Ascending aorta (tissue), 2 donors: Measurements from ENCODE around the gene AUTS2. TPM values are rescaled to one million over a fixed set of nuclear protein-coding genes. Genes with fewer than 3 reads are reported as not detected.

Experiments
- DNase-seq, 2 donors: peaks; one replicate each; pipeline ENCODE4 v3.0.0-alpha.2; 2019; ENCODE audit warnings: low spot score in 2 of 2
- H3K27ac ChIP-seq, 2 donors: fragments of 200-600 bp; sonication (generic); one replicate each; pipeline ENCODE4 v1.5.1; 2016 to 2017; ENCODE audit warnings: mild to moderate bottlenecking in 1 of 2
- H3K27me3 ChIP-seq: fragments of 200-600 bp; sonication (generic); one replicate; pipeline ENCODE4 v1.5.1; 2017
- H3K36me3 ChIP-seq, 2 donors: fragments of 200-600 bp; sonication (generic); one replicate each; pipeline ENCODE4 v1.5.1; 2016
- H3K4me1 ChIP-seq, 2 donors: fragments of 200-600 bp; sonication (generic); one replicate each; pipeline ENCODE4 v1.5.1; 2016 to 2017; ENCODE audit warnings: mild to moderate bottlenecking in 1 of 2
- H3K4me3 ChIP-seq, 2 donors: fragments of 200-600 bp; sonication (generic); one replicate each; pipeline ENCODE4 v1.5.1; 2016 to 2017; ENCODE audit warnings: mild to moderate bottlenecking in 1 of 2
- H3K9me3 ChIP-seq, 2 donors: fragments of 200-600 bp; sonication (generic); one replicate each; pipeline ENCODE4 v1.5.1; 2016
- CTCF ChIP-seq, 3 experiments: fragments of 200-600 bp in 2 of 3; fragments of 450-650 bp in 1 of 3; sonication (generic) in 2 of 3; IDR thresholded peaks; one replicate each; pipeline ENCODE4 v1.5.1; 2016 to 2019; ENCODE audit warnings: antibody characterized with exemption in 3 of 3, mild to moderate bottlenecking in 1 of 3, moderate library complexity in 1 of 3
- intact Hi-C: fragments of 100-400 bp; cut with DNase I; formaldehyde crosslinking; loops from one replicate; pipeline ENCODE4 v1.15.1; 2023
- total RNA-seq: library from RNA; depleted of rRNA; stranded (reverse); fragments of >200 nt; gene quantifications from one replicate; pipeline ENCODE4 v1.1.0, GENCODE V29; 2016

AUTS2 gene
- total RNA-seq, 1 donor from 2014 or later = 90.4 TPM

- intact Hi-C loops = no loop called here
Observed at GRCh38 chr7:70018700-70019099, 420.4 kb downstream of the AUTS2 start.

GRCh38 chr7:70027867-70028266, 429.6 kb downstream of the AUTS2 start:
- H3K4me3 ChIP-seq = no peak overlapping the region
- no peak for TF ChIP-seq CTCF (IDR thresholded peaks at IDR 0.05)

More at GRCh38 chr7:70018700-70019099, 420.4 kb downstream of the AUTS2 start:
- no peaks in the 10 kb centered on the region for H3K4me1 ChIP-seq
- no peak for TF ChIP-seq CTCF (IDR thresholded peaks at IDR 0.05)
- DNase-seq = no peak
- H3K4me3 ChIP-seq = no peak overlapping the region
- no peaks in the 10 kb centered on the region for H3K9me3 ChIP-seq
- no peaks in the 10 kb centered on the region for H3K36me3 ChIP-seq
- no peak overlapping the region for H3K27ac ChIP-seq
- no peaks in the 10 kb centered on the region for H3K27me3 ChIP-seq

GRCh38 chr7:70028620-70029019, 430.3 kb downstream of the AUTS2 start:
- H3K9me3 ChIP-seq = no peaks in the 10 kb centered on the region
- DNase-seq = no peak
- H3K4me1 ChIP-seq = no peaks in the 10 kb centered on the region
- H3K27ac ChIP-seq = no peak overlapping the region
- intact Hi-C loops = no loop called here
- no peak for TF ChIP-seq CTCF (IDR thresholded peaks at IDR 0.05)
- H3K36me3 ChIP-seq = no peaks in the 10 kb centered on the region
- no peak overlapping the region for H3K4me3 ChIP-seq
- H3K27me3 ChIP-seq = no peaks in the 10 kb centered on the region

More at GRCh38 chr7:70027867-70028266, 429.6 kb downstream of the AUTS2 start:
- Histone ChIP-seq H3K27ac (no peak overlapping the region), H3K4me1 (no peaks in the 10 kb centered on the region), H3K9me3 (no peaks in the 10 kb centered on the region), H3K36me3 (no peaks in the 10 kb centered on the region), H3K27me3 (no peaks in the 10 kb centered on the region)
- intact Hi-C loops = no loop called here
- no peak for DNase-seq

- DNase-seq = no peak
- intact Hi-C loops = no loop called here
- Histone ChIP-seq H3K4me3 (no peak overlapping the region), H3K27ac (no peak overlapping the region), H3K27me3 (no peaks in the 10 kb centered on the region), H3K36me3 (no peaks in the 10 kb centered on the region), H3K4me1 (no peaks in the 10 kb centered on the region), H3K9me3 (no peaks in the 10 kb centered on the region)
- no peak for TF ChIP-seq CTCF (IDR thresholded peaks at IDR 0.05)
Observed at GRCh38 chr7:70029993-70030392, 431.7 kb downstream of the AUTS2 start.

GRCh38 chr7:70030745-70031144, 432.5 kb downstream of the AUTS2 start:
- DNase-seq = no peak
- intact Hi-C loops = no loop called here
- Histone ChIP-seq H3K27me3 (no peaks in the 10 kb centered on the region), H3K9me3 (no peaks in the 10 kb centered on the region), H3K27ac (no peak overlapping the region), H3K36me3 (no peaks in the 10 kb centered on the region), H3K4me3 (no peak overlapping the region), H3K4me1 (no peaks in the 10 kb centered on the region)
- no peak for TF ChIP-seq CTCF (IDR thresholded peaks at IDR 0.05)

- DNase-seq = no peak
- H3K36me3 ChIP-seq = no peaks in the 10 kb centered on the region
- H3K27ac ChIP-seq = no peak overlapping the region
- intact Hi-C loops = no loop called here
- no peaks in the 10 kb centered on the region for H3K9me3 ChIP-seq
- no peaks in the 10 kb centered on the region for H3K4me1 ChIP-seq
- TF ChIP-seq CTCF (IDR thresholded peaks at IDR 0.05) = no peak
- no peaks in the 10 kb centered on the region for H3K27me3 ChIP-seq
- H3K4me3 ChIP-seq = no peak overlapping the region
Observed at GRCh38 chr7:70031245-70031644, 433.0 kb downstream of the AUTS2 start.
